ENCODE data around the gene MMP20. TPM values are rescaled to one million over a fixed set of nuclear protein-coding genes. Genes with fewer than 3 reads are reported as not detected.

The MMP20 gene
- polyA plus RNA-seq, 1 donor (not counting 4 experiments of a cell fraction or from before 2014, with no cell fraction given): not detected

DNA sequence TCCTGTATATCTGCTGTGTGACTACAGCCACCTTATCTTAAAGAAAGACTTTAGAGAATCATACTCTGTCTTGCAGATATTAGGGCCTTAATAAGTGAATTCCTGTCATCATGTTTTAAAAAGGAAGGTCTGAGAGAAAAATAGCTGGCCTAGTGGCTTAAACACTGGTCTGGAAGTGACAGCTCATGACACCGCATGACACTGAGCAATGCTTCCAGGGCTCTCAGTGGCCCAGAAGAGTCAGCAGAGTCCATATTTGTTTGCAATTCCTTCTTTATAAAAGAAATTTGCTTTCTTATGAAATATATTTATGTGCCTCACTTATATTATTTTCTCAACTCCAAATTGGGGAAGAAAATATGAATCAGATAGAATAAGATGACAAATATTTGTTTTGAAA is 33.0 kb downstream of the MMP20 start:
- H3K27ac ChIP-seq (ENCODE audit: control insufficient read depth, insufficient read depth, low read length): no peak overlapping the region
- H3K9ac ChIP-seq (ENCODE audit: control insufficient read depth, extremely low read depth, insufficient read depth, low read length): no peak overlapping the region
- no peak for DNase-seq (ENCODE audit: low read depth, low spot score)
- H3K9me3 ChIP-seq (ENCODE audit: control insufficient read depth, low read depth, low read length): no peaks in the 10 kb centered on the region
- H2AFZ ChIP-seq (ENCODE audit: control insufficient read depth, low read length): no peak overlapping the region
- H3K4me2 ChIP-seq (ENCODE audit: control insufficient read depth, extremely low read depth, insufficient read depth, low read depth, low read length): no peak overlapping the region
- no peaks in the 10 kb centered on the region for H3K79me2 ChIP-seq (ENCODE audit: control insufficient read depth, insufficient read depth, low read length)
- H3K27me3 ChIP-seq (ENCODE audit: control insufficient read depth, extremely low read depth, insufficient read depth, low read length): no peaks in the 10 kb centered on the region
- H4K20me1 ChIP-seq (ENCODE audit: control insufficient read depth, extremely low read depth, insufficient read depth, low read length): no peaks in the 10 kb centered on the region
- FAIRE-seq: no peak
- TF ChIP-seq CTCF (optimal IDR thresholded peaks at IDR 0.05 in 1 of 3, IDR thresholded peaks at IDR 0.05 in 1 of 3, conservative IDR thresholded peaks at IDR 0.05 in 1 of 3; ENCODE audit: extremely low read depth in 1 of 3, insufficient read depth in 2 of 3, low read length in 3 of 3) (no peak), EZH2 (IDR thresholded peaks at IDR 0.05; ENCODE audit: low read length) (no peak)
- H3K4me1 ChIP-seq (ENCODE audit: control insufficient read depth, extremely low read depth, insufficient read depth, low read length): peaks cover 11% of the 10 kb centered on the region
- H3K4me3 ChIP-seq (ENCODE audit: control insufficient read depth in 2 of 3, extremely low read depth in 1 of 3, insufficient read depth in 2 of 3, low read depth in 1 of 3, low read length in 3 of 3): no peak overlapping the region
- dilution Hi-C loops (cut with MboI; ENCODE audit: extremely low pct_ligation_motif_present, low sequenced_read_pairs): no loop called here
- no peaks in the 10 kb centered on the region for H3K9me1 ChIP-seq (ENCODE audit: control insufficient read depth, extremely low read depth, insufficient read depth, low read length)
- no peaks in the 10 kb centered on the region for H3K36me3 ChIP-seq (ENCODE audit: control insufficient read depth in 2 of 2, extremely low read depth in 1 of 2, insufficient read depth in 2 of 2, low read length in 2 of 2)

GRCh38 chr11:102591160-102591718 is 33.9 kb downstream of the MMP20 start:
- Histone ChIP-seq H2AFZ (ENCODE audit: control insufficient read depth, low read length) (no peak overlapping the region), H3K4me3 (ENCODE audit: control insufficient read depth in 2 of 3, extremely low read depth in 1 of 3, insufficient read depth in 2 of 3, low read depth in 1 of 3, low read length in 3 of 3) (no peak overlapping the region), H3K27me3 (ENCODE audit: control insufficient read depth, extremely low read depth, insufficient read depth, low read length) (no peaks in the 10 kb centered on the region), H3K36me3 (ENCODE audit: control insufficient read depth in 2 of 2, extremely low read depth in 1 of 2, insufficient read depth in 2 of 2, low read length in 2 of 2) (no peaks in the 10 kb centered on the region), H3K27ac (ENCODE audit: control insufficient read depth, insufficient read depth, low read length) (no peak overlapping the region), H3K9me1 (ENCODE audit: control insufficient read depth, extremely low read depth, insufficient read depth, low read length) (no peaks in the 10 kb centered on the region), H3K4me2 (ENCODE audit: control insufficient read depth, extremely low read depth, insufficient read depth, low read depth, low read length) (no peak overlapping the region), H3K9me3 (ENCODE audit: control insufficient read depth, low read depth, low read length) (no peaks in the 10 kb centered on the region), H3K9ac (ENCODE audit: control insufficient read depth, extremely low read depth, insufficient read depth, low read length) (no peak overlapping the region), H3K79me2 (ENCODE audit: control insufficient read depth, insufficient read depth, low read length) (no peaks in the 10 kb centered on the region), H3K4me1 (ENCODE audit: control insufficient read depth, extremely low read depth, insufficient read depth, low read length) (peaks cover 11% of the 10 kb centered on the region), H4K20me1 (ENCODE audit: control insufficient read depth, extremely low read depth, insufficient read depth, low read length) (no peaks in the 10 kb centered on the region)
- FAIRE-seq: no peak
- DNase-seq (ENCODE audit: low read depth, low spot score): no peak
- dilution Hi-C loops (cut with MboI; ENCODE audit: extremely low pct_ligation_motif_present, low sequenced_read_pairs): no loop called here
- no peak for TF ChIP-seq EZH2 (IDR thresholded peaks at IDR 0.05; ENCODE audit: low read length)
- no peak for TF ChIP-seq CTCF (optimal IDR thresholded peaks at IDR 0.05 in 1 of 3, IDR thresholded peaks at IDR 0.05 in 1 of 3, conservative IDR thresholded peaks at IDR 0.05 in 1 of 3; ENCODE audit: extremely low read depth in 1 of 3, insufficient read depth in 2 of 3, low read length in 3 of 3)
